ENCODE data around the gene TBK1.

TBK1 gene

GRCh38 chr12:64451687-64452558, at the start of gene TBK1:
Gene TBK1 (plus strand): TSS chr12:64452120. CDS start chr12:64455871, 3,751 bp downstream.
- DNase-seq: peak; percentile 83

DNA sequence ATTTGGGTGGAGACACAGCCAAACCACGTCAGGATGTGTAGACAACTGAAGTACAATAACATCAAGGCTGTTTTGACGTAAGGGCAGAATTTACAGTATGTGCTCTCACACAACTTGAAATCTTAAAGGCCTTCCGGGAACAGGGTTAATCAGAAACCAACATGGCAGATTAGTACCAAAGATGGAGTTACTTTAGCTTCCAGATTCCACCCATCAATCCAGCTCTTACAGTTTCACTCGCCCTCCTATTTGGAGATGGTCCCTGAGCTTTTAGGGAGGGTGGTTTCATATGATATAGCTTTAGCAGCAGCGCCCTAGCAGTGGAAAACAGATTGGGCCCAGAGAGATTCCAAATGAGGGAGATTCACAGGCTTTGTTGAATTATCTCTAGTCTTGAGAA, 49.7 kb upstream of the TBK1 start:
- DNase-seq: no peak

DNA sequence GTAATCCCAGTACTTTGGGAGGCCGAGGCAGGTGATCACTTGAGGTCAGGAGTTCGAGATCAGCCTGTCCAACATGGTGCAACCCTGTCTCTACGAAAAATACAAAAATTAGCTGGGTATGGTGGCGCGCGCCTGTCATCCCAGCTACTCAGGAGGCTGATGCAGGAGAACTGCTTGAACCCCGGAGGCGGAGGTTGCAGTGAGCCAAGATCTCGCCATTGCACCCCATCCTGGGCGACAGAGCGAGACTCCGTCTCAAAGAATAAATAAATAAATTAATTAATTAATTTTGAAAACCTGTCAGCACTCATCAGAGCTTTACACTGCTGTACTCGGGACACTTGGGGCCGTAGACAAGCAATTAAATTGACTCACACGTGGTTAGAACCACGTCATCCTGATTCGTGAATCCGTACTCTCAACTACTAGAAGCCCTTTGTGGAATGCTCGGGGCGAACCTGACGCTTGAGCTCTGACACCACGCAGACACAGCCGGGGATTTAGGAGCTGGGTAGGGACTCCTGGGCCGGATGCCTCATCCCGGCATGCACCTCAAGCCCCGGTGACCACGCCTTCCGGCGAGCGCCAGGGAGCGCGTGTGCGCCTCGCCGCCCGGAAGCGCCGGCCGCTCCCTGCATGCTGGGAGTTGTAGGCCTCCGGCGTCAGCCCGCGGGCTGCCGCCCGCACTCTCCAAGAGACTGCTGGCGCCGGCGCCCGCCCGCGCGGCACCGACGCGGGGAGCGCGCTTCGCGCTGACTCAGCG, 48.0 kb upstream of the TBK1 start, which contains the start of gene XPOT:
Gene XPOT (plus strand): TSS at position 686 of the 763 bp plus-strand sequence. CDS start 5,644 bp downstream, outside the sequence.
- peak; percentile 91 for DNase-seq

DNA sequence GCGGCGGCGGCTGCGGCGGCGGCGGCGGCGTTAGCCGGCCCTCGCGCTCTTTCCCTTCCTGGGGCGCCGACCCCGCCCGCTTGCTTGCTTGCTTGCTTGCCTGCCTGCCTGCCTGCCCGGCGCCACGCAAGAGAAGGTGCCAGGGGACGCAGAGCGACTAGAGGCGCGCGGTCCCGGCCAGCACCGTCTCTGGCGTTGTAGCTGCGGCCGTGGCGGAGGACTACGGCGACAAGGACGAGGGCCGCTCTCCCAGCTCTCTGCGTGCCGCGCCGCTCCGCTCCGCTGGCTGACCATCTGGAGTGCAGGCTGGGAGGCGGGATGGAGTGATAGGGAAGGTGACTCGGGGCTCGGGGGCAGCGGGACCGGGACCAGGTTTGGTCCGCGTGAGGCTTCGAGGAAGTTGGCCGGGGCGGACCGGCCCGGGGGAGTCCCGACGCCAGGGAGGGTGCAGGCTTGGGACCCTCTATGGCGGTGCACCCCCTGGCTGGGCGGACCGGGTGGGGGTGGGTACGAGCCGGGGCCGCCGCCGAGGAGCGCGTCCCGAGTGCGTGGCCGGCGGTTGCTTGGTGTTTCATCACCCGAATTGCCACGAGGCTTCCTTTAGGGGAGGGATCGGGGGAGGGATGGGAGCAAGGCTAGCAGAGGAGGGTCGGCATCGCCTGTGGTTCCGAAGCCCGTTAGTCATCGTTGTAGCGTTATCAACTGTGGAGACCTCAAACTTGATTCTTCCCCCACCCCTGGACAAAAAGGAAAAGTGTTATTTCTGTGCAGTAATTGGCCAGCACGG, 47.3 kb upstream of the TBK1 start:
- DNase-seq: peak; percentile 82

GRCh38 chr12:64407342-64408223, 44.3 kb upstream of the TBK1 start:
- DNase-seq: no peak

GRCh38 chr12:64411427-64411826, 40.5 kb upstream of the TBK1 start:
- no peak for DNase-seq

DNA sequence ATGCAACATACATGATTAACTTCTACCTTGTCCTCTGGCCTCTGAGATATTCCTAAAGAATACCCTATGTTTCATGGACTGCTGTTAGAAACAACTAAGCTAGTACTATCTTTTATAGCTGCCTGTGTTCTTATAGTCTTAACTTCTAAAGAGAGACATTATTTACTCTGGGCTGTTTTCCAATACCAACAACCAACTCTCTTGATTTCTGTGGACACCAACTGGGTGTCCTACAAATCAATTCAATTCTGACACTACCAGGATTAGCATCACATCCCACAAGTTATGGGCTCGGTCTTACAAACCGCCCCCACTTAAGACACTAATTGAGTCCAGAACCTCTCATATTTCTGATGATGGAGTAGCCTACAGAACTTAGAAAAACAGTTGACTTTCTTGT, 39.5 kb upstream of the TBK1 start:
- no peak for DNase-seq

- DNase-seq: no peak
These were observed 38.0 kb upstream of the TBK1 start for GRCh38 chr12:64413884-64414283.

DNA sequence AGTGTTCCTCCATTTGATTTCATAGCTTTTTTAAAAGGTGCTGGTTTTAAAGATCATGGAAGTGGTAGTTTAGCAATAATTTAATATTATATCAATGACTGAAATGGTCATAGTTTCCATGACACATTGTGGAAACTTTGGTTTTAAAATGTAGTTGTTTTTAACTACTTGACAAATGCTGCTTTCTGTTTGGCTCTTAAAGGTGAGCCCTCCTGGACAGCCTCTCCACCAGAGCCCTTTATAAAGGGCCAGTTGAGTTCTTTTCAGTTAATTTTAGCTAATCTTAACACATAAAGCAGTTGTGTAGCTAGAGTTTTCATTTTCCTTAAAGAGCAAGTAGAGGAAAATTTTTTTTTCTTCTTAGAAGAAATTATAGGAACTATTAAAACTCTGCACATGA, 33.7 kb upstream of the TBK1 start:
- no peak for DNase-seq

DNA sequence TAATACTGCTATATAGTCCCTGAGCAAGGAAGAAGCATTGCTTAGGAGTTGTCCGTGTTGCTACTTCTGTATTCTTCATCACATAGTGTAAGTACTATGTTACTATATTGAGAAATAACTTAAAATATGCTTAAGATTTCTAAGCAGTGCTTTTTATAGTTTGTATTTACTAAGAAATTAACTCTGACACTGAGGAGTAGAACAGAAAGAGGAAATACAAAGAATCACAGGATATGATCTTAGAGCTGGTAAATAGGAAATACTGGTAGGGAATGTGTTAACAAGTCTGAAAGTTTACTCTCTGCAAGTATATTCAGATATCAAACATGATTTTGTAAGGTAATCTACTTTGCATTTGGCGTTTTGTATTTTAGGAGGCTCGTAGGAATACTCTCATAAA, 32.2 kb upstream of the TBK1 start:
- no peak for DNase-seq

DNA sequence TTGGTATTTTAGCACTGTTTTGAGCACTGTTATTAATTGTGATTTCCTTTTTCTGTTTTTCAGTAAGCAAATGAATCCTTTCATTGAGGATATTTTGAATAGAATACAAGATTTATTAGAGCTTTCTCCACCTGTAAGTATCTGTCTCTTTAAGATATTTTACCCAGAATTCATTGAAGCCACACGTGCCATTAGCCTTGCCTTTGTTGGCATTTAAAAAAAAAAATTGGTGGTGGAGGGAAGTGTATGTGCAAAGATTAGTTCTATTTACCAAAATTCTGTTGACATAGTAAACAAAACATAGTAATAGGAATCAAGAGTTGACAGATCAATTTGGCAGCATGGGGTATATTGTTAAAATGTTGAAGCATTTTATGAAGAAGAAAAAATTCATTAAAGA, 23.9 kb upstream of the TBK1 start:
- no peak for DNase-seq

- DNase-seq: no peak
These were observed 23.0 kb upstream of the TBK1 start for GRCh38 chr12:64428956-64429355.

GRCh38 chr12:64430886-64431285, 21.0 kb upstream of the TBK1 start:
- no peak for DNase-seq

DNA sequence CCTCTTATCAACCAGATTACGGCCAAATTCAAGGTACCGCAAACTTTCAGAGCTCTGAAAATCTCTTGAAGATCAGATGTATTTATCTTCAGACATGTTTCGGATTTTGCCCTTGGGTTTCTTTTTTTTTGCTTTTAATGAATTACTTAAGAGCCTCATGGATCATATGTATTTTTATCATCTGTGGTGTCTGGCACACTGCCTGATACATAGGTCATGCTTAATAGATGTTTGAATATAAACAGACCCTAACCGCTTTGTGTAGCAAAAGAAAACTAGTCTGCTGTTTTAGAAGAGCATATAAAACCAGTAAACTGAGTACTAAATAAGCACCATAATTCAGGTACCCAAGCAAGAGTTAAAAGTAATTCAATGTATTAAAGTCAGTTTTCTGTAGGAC, 20.1 kb upstream of the TBK1 start:
- no peak for DNase-seq

- no peak for DNase-seq
These were observed 18.0 kb upstream of the TBK1 start for GRCh38 chr12:64433915-64434314.

DNA sequence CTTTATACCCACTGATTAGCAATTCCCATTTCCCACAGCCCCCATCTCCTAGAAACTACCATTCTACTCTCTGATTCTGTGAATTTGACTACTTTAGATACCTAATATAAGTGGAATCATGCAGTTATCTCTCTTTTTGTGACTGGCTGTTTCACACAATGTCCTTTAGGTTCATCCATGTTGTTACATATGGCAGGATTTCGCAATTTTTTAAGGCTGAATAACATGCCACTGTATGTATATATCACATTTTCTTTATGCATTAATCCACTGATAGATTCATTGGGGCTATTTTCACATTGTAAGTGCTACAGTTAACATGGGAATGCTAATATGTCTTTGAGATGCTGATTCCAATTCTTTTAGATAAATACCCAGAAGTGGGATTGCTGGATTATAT, 11.8 kb upstream of the TBK1 start:
- no peak for DNase-seq

DNA sequence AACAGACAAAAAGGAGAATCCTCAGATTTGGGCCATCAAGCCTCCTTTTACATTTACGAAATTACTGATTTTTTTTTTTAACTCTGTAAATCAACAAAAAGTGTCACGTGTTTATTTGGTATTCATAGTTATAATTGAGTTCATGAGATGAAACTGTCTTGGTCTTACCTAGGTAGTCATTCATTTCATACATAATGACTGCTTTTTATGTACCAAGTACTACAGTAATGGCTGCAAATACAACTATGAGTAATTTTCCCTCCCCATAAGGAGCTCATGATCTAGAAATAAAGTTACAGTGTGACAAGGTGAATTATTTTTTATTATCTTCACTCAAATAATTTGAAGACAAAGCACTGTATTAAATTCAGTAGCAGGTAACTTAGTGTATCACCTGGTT, 6.4 kb upstream of the TBK1 start:
- no peak for DNase-seq

GRCh38 chr12:64446295-64446694, 5.6 kb upstream of the TBK1 start:
- DNase-seq: no peak

DNA sequence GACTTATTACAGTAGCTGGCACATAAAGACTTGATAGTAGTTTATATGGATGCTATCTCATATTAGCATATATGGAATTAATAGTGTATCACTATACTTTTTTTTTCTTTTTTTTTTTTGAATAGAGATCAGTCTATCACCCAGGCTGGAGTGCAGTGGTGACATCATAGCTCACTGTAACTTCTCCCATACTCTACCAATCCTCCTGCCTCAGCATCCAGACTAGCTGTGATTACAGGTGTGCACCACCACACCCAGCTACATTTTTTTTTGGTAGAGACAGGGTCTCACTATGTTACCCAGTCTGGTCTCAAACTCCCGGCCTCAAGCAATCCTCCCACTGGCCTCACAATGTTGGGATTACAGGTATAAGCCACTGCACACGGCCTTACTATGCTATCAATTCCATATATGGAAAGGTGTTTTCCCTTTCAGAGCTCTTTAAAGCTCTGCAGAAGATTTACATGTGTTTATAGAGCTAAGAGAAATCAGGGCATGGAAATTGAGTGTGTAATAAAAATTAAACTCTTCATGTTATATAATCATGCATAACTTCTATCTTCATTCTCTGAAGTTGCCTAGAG, 1.8 kb upstream of the TBK1 start:
- DNase-seq: no peak

DNA sequence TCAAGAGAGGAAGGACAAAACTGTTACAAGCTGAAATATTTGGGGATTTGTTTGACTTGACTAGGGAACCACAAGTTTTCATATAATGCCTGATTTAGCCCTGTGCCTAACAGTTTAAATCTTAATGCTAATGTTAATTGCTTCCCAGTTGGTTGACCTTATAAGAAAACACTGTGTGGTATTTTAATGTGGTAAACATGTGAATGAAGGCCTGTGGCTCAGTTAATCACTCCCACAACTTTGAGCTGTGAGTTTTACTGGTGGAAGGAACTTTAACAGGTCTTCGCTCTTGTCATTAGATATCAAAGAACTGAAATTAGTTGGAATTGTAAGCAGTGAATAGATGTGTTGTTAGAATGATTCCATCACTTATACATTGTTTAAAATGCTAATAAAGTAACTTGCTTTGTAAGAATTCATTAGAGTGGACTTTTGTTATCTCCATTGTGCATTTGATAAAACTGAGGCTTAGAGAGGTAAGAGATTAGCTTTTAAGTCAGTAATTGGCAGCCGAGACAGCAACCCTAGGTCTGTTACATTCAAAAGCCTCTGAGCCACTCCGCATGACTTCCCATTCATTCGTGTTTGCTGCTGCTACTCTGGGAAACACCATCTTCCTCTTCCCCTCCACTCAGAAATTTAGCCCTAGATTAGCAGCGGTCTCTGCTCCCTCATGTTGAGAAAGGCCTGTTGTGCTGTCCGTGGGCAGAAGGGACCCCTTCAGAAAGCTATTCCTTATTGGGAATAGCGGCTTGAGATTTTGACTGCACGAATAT, 1.0 kb upstream of the TBK1 start:
- no peak for DNase-seq
